ENCODE measurements around the gene NMNAT3.

DNA sequence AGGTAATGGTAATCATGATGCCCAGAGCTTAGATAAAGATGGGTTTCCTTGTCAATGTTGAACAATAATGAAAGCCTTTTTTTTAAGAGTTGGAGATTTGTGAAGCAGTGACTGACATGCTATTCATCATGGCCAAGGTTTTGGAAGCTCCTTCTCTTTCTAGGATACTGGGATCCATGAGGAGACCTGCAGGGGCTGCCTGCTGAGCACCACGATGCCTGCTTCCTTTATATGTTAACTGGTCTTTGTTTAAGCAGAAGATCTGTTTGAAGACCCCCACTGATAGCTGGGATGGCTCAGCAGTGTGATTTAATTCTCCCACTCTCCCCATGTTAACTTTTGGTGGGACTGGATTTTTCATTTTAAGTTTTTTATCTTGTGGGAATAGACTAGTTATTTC is 154.1 kb downstream of the NMNAT3 start:
- TF ChIP-seq, protein P1, sequence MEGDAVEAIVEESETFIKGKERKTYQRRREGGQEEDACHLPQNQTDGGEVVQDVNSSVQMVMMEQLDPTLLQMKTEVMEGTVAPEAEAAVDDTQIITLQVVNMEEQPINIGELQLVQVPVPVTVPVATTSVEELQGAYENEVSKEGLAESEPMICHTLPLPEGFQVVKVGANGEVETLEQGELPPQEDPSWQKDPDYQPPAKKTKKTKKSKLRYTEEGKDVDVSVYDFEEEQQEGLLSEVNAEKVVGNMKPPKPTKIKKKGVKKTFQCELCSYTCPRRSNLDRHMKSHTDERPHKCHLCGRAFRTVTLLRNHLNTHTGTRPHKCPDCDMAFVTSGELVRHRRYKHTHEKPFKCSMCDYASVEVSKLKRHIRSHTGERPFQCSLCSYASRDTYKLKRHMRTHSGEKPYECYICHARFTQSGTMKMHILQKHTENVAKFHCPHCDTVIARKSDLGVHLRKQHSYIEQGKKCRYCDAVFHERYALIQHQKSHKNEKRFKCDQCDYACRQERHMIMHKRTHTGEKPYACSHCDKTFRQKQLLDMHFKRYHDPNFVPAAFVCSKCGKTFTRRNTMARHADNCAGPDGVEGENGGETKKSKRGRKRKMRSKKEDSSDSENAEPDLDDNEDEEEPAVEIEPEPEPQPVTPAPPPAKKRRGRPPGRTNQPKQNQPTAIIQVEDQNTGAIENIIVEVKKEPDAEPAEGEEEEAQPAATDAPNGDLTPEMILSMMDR (IDR thresholded peaks at IDR 0.05): no peak
- TF ChIP-seq EZH2 (IDR thresholded peaks at IDR 0.05): no peak

Measured in neural progenitor cell (in vitro differentiated cells).